Fibroblast of lung (primary cell): ENCODE measurements around the gene FAM217A. TPM values are rescaled to one million over a fixed set of nuclear protein-coding genes. Genes with fewer than 3 reads are reported as not detected.

ENCODE experiments used
- DNase-seq, 2 donors: peaks; one replicate each; pipeline versions ENCODE4 v3.0.0 to v3.0.0-alpha.2; 2010; ENCODE audit warnings: low read depth in 2 of 2
- H2AFZ ChIP-seq: 2 replicates; pipeline ENCODE4 v1.5.1; 2012; ENCODE audit warnings: low read length, control low read depth, inconsistent platforms
- H3K27ac ChIP-seq: 2 replicates; pipeline ENCODE4 v1.5.1; 2011; ENCODE audit warnings: low read length, control low read depth; ENCODE audit not compliant: insufficient read depth
- H3K27me3 ChIP-seq: 2 replicates; pipeline ENCODE4 v1.5.1; 2011; ENCODE audit warnings: mild to moderate bottlenecking, low read length; ENCODE audit not compliant: control insufficient read depth, insufficient read depth
- H3K36me3 ChIP-seq: 2 replicates; pipeline ENCODE4 v1.5.1; 2011; ENCODE audit warnings: low read length; ENCODE audit not compliant: control insufficient read depth, insufficient read depth
- H3K4me1 ChIP-seq: 2 replicates; pipeline ENCODE4 v1.5.1; 2011; ENCODE audit warnings: low read length; ENCODE audit not compliant: control insufficient read depth, insufficient read depth; ENCODE audit errors: extremely low read depth
- H3K4me2 ChIP-seq: 2 replicates; pipeline ENCODE4 v1.5.1; 2011; ENCODE audit warnings: low read length, control low read depth; ENCODE audit not compliant: insufficient read depth; ENCODE audit errors: extremely low read depth
- H3K4me3 ChIP-seq, 4 experiments: fragments of 200-600 bp in 1 of 4; sonication (generic) in 1 of 4; replicated peaks in 1 of 4; 2 replicates each; pipeline ENCODE4 v1.5.1; 2011 to 2016; ENCODE audit warnings: low read length in 4 of 4, low read depth in 3 of 4, mild to moderate bottlenecking in 3 of 4, control low read depth in 2 of 4, inconsistent platforms in 1 of 4, mixed read lengths in 1 of 4; ENCODE audit not compliant: insufficient read depth in 1 of 4; ENCODE audit errors: control extremely low read depth in 1 of 4
- H3K79me2 ChIP-seq: 2 replicates; pipeline ENCODE4 v1.5.1; 2012; ENCODE audit warnings: mild to moderate bottlenecking, low read length, inconsistent platforms; ENCODE audit not compliant: control insufficient read depth, insufficient read depth
- H3K9ac ChIP-seq: 2 replicates; pipeline ENCODE4 v1.5.1; 2011; ENCODE audit warnings: mild to moderate bottlenecking, low read length, control low read depth; ENCODE audit not compliant: insufficient read depth
- H3K9me3 ChIP-seq: 2 replicates; pipeline ENCODE4 v1.5.1; 2012; ENCODE audit warnings: low read depth, low read length; ENCODE audit not compliant: control insufficient read depth, insufficient read depth
- H4K20me1 ChIP-seq: 2 replicates; pipeline ENCODE4 v1.5.1; 2011; ENCODE audit warnings: low read length; ENCODE audit not compliant: control insufficient read depth, insufficient read depth; ENCODE audit errors: extremely low read depth
- EZH2 ChIP-seq: IDR thresholded peaks from 2 replicates; pipeline ENCODE4 v1.5.1; 2012; ENCODE audit warnings: low read length, control low read depth, mild to moderate bottlenecking; ENCODE audit errors: missing control alignments
- polyA plus RNA-seq, 2 donors: library from polyadenylated mRNA; depleted of rRNA in 1 of 2; stranded (reverse) in 1 of 2; unstranded in 1 of 2; fragments of >200 nt; gene quantifications; 2 replicates each; pipeline ENCODE4 v1.2.1, GENCODE V29; 2011 to 2012; ENCODE audit warnings: missing spikeins in 1 of 2
- total RNA-seq: library from RNA; depleted of rRNA; stranded (reverse); fragments of >200 nt; gene quantifications from 2 replicates; pipeline ENCODE4 v1.2.1, GENCODE V29; 2014
- TF ChIP-seq, protein P1 (sequence below), 2 donors: IDR thresholded peaks in 1 of 2; conservative IDR thresholded peaks in 1 of 2; 1 replicate in 1 of 2; 2 replicates in 1 of 2; pipeline ENCODE4 v1.5.1; 2011 to 2012; ENCODE audit warnings: low read length in 2 of 2, control low read depth in 1 of 2, inconsistent platforms in 1 of 2, low read depth in 1 of 2, mild to moderate bottlenecking in 1 of 2

The FAM217A gene
- total and polyA plus RNA-seq, 2 donors (not counting 1 experiment from before 2014, with no cell fraction given), result not detected

DNA sequence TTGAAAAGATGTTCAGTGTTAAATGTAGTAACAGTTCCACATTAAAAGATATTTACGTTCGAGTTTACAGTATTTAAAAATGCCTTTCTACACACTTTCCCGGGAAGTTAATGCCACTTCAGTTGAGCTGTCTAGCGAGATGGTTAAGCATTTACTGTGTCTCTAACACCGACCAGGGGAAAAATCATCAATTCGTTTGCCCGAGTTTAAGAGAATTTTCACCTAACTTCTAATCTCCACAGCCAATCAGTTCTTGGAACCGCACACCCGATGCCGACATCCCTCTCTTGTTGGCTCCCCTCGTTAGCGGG lies 58.2 kb downstream of the FAM217A start:
- peaks cover 2% of the 10 kb centered on the region for H4K20me1 ChIP-seq
- peaks cover 63% of the 10 kb centered on the region for H3K79me2 ChIP-seq
- TF ChIP-seq, protein P1, sequence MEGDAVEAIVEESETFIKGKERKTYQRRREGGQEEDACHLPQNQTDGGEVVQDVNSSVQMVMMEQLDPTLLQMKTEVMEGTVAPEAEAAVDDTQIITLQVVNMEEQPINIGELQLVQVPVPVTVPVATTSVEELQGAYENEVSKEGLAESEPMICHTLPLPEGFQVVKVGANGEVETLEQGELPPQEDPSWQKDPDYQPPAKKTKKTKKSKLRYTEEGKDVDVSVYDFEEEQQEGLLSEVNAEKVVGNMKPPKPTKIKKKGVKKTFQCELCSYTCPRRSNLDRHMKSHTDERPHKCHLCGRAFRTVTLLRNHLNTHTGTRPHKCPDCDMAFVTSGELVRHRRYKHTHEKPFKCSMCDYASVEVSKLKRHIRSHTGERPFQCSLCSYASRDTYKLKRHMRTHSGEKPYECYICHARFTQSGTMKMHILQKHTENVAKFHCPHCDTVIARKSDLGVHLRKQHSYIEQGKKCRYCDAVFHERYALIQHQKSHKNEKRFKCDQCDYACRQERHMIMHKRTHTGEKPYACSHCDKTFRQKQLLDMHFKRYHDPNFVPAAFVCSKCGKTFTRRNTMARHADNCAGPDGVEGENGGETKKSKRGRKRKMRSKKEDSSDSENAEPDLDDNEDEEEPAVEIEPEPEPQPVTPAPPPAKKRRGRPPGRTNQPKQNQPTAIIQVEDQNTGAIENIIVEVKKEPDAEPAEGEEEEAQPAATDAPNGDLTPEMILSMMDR (conservative IDR thresholded peaks at IDR 0.05 in 1 of 2, IDR thresholded peaks at IDR 0.05 in 1 of 2; ENCODE audit: low read depth in 1 of 2, low read length in 2 of 2), result no peak
- peak overlapping the region; percentile 94 for H3K4me2 ChIP-seq
- no peaks in the 10 kb centered on the region for H3K27me3 ChIP-seq
- H3K4me1 ChIP-seq, result no peaks in the 10 kb centered on the region
- peak overlapping the region; percentile 97 for H3K27ac ChIP-seq
- no peaks in the 10 kb centered on the region for H3K36me3 ChIP-seq
- peak overlapping the region; percentile 90 for H2AFZ ChIP-seq
- peak overlapping the region; percentile 97 for H3K9ac ChIP-seq
- DNase-seq, result no peak
- peak overlapping the region; percentile 84 to 96 (median 92) for H3K4me3 ChIP-seq
- H3K9me3 ChIP-seq, result no peaks in the 10 kb centered on the region

DNA sequence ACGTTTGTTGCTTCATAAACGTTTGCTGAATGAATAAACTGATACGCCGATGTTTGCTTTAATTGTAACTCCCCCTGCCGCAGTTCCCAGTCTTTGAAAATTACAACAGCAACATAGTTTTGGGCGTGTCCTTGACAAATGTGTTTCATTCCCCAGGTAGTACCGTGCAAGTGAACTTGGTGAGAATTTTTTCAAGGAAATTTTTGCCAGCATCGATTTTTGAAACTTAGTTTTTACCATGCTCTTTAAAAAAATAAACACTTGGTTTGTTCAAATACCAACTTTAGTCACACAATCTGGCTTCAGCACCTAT lies 60.1 kb downstream of the FAM217A start:
- H3K4me3 ChIP-seq, result peak overlapping the region; percentile 74 to 84 (median 80)
- TF ChIP-seq EZH2, result no peak
- TF ChIP-seq, protein P1 (conservative IDR thresholded peaks at IDR 0.05 in 1 of 2, IDR thresholded peaks at IDR 0.05 in 1 of 2; ENCODE audit: low read depth in 1 of 2, low read length in 2 of 2), result no peak
- peak overlapping the region; percentile 93 for H3K27ac ChIP-seq
- no peaks in the 10 kb centered on the region for H3K27me3 ChIP-seq
- H3K9ac ChIP-seq, result peak overlapping the region; percentile 97
- H4K20me1 ChIP-seq, result no peaks in the 10 kb centered on the region
- no peaks in the 10 kb centered on the region for H3K9me3 ChIP-seq
- H3K36me3 ChIP-seq, result no peaks in the 10 kb centered on the region
- peak overlapping the region; percentile 84 for H2AFZ ChIP-seq
- no peaks in the 10 kb centered on the region for H3K4me1 ChIP-seq
- no peak for DNase-seq
- peak overlapping the region; percentile 83 for H3K4me2 ChIP-seq
- H3K79me2 ChIP-seq, result peaks cover 54% of the 10 kb centered on the region

Other genes with a start within 250 kb of the FAM217A start
- gene FAM50B, start 229.8 kb downstream of the FAM217A start, total RNA-seq, result 11.6 and 15.7 TPM in 2 replicates
- 4.2 and 5.6 TPM in 2 replicates for gene FAM50B, start 229.8 kb downstream of the FAM217A start, polyA plus RNA-seq
- gene ECI2, start 56.4 kb upstream of the FAM217A start, total RNA-seq, result 91.4 and 157 TPM in 2 replicates
- 85.2 and 130 TPM in 2 replicates for gene ECI2, start 56.4 kb upstream of the FAM217A start, polyA plus RNA-seq